HL-60/S4 (cell line): ENCODE results near the gene RRAGB.
"Not testable (repeated sequence)": the region's sequence is repeated elsewhere in the genome, so short reads cannot be mapped to it uniquely, and the experiment has no call there.

Experiments
- in situ Hi-C: fragments of 300-500 bp; cut with MboI; formaldehyde crosslinking; loops from 2 replicates; pipeline ENCODE4 v1.14.3; 2022; ENCODE audit warnings: low sequenced_read_pairs

The RRAGB gene, protein sequence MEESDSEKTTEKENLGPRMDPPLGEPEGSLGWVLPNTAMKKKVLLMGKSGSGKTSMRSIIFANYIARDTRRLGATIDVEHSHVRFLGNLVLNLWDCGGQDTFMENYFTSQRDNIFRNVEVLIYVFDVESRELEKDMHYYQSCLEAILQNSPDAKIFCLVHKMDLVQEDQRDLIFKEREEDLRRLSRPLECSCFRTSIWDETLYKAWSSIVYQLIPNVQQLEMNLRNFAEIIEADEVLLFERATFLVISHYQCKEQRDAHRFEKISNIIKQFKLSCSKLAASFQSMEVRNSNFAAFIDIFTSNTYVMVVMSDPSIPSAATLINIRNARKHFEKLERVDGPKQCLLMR

DNA sequence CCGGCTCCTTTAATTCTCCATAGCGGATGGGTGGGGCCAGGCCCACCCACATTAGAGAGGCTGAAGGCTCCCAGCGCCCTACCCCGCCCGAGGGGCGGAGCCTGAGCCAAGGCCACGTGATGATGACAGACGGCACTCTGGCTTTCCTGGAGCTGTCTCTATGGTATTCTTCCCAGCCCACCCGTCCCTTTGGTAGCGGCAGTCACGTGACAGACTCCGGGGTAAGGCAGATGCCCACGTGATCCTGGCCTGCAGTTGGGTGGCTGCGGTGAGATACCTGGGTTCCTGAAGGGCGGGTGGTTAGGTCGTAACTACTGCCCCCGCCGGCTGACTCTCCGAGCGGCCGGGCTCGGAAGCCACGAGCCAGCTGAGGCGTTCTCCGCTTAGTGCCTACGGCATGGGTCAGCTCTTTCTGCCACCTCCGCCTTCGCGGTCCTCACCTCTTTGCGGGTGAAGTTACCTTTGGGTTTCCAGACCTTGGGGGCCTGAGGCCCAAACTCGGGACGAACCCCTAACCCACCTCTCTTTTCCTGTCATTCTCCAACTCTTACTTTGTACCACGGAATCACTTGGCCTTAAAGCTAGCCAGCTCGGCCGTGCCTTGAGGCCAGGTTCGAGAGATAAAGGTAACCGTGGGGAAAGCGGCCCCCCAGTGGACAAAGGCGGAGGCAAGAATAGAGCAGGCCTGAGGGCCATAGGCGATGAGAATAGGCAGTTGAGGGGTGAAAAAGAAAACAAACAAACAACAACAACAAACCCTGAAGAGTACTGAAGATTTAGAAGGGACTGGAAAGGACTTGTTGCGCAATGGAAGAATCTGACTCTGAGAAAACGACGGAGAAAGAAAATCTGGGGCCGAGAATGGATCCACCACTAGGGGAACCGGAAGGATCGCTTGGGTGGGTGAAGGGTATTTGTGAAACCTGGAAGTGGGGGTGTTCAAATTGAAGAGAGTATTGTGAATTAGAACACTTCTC is at the start of gene RRAGB:
Gene RRAGB (plus strand): TSS at position 229 of the 977 bp plus-strand sequence. CDS start 579 bp downstream, at position 808.
- in situ Hi-C loops: no loop called here

DNA sequence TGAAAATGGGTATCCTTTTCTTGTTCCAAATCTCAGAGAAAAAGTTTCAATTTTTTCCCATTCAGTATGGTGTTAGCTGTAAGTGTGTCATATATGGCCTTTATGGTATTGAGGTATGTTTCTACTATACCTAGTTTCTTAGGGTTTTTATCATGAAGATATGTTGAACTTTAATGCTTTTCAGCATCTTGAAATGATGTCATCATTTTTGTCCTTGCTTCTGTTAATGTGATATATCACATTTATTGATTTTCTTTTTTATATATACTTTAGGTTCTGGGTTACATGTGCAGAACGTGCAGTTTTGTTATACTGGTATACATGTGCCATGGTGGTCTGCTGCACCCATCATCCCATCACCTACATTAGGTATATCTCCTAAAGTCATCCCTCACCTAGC is 49.5 kb upstream of the RRAGB start:
- in situ Hi-C loops: no loop called here

DNA sequence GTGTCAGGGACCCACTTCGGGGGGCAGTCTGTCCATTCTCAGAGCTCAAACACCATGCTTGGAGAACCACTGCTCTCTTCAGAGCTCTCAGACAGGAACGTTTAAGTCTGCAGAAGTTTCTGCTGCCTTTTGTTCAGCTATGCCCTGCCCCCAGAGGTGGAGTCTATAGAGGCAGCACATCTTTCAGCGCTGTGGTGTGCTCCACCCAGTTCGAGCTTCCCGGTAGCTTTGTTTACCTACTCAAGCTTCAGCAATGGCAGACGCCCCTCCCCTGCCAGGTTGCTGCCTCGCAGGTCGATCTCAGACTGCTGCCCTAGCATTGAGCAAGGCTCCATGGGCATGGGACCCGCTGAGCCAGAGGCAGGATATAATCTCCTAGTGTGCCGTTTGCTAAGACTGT is 29.0 kb upstream of the RRAGB start:
- in situ Hi-C loops: not testable (repeated sequence)

DNA sequence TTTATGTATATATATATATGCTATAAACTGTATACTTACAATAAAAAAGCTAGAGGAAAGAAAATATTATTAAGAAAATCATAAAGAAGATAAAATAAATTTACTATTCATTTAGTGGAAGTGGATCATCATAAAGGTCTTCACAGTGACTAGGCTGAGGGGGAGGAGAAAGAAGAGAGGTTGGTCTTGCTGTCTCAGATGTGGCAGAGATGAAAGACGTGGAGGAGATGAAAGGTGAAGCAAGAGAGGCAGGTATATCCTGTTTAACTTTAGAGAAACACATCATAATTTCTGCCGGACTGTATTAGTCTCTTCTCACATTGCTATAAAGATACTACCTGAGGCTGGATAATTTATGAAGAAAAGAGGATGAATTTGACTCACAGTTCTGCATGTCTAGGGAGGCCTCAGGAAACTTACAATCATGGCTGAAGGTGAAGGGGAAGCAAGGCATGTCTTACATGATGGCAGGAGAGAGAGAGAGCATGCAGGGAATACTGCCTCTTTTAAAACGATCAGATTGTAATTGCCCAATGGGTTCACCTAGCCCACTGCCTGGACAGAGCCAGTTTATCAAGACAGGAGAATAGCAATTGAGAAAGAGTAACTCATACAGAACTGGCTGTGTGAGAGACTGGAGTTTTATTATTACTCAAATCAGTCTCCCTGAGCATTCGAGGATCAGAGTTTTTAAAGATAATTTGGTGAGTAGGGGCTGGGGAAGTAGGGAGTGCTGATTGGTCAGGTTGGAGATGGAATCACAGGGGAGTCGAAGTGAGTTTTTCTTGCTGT is 22.1 kb upstream of the RRAGB start:
- in situ Hi-C loops: no loop called here

DNA sequence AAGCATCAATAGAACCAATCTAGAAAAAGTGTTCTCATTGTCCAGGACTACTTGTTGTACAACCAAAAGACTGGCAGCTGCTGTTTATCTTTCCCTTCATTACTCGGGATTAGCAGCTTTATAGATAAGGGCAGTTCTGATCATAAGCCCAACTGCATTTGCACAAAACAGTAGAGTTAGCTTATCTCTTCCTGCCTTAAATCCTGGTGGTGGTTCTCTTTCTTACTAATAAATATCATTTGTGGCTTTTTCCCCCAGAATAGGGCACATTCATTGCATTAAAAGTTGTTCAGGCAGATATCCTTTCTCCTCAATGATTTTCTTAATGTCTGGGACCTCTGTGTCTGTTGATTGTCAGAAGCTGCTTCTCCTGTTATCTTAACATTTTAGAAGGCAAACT is 20.2 kb upstream of the RRAGB start:
- in situ Hi-C loops: no loop called here

DNA sequence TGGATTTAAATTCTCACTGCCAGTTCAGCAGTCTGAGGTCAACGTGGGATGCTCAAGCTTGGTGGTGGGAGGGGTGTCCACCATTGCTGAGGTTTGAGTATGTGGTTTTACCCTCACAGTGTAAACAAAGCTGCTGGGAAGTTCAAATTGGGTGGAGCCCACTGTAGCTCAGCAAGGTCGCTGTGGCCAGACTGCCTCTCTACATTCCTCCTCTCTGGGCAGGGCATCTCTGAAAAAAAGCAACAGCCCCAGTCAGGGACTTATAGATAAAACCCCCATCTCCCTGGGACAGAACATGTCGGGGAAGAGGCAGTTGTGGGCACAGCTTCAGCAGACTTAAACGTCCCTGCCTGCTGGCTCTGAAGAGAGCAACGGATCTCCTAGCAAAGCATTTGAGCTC is 14.9 kb upstream of the RRAGB start:
- in situ Hi-C loops: no loop called here

DNA sequence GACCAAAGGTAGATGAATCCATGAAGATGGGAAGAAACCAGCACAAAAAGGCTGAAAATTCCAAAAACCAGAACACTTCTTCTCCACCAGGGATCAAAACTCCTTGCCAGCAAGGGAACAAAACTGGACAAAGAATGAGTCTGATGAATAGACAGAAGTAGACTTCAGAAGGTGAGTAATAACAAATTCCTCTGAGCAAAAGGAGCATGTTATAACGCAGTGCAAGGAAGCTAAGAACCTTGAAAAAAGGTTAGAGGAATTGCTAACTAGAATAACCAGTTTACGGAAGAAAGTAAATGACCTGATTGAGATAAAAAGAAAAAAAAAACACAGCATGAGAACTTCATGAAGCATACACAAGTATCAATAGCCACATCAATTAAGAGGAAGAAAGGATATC is 14.1 kb upstream of the RRAGB start:
- in situ Hi-C loops: not testable (repeated sequence)

DNA sequence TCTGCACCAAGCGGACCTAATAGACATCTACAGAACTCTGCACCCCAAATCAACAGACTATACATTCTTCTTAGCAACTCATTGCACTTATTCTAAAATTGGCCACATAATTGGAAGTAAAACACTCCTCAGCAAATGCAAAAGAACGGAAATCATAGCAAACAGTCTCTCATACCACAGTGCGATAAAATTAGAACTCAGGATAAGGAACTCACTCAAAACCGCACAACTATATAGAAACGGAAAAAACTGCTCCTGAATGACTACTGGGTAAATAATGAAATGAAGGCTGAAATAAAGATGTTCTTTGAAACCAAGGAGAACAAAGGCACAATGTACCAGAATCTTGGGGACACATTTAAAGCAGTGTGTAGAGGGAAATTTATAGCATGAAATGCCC is 12.5 kb upstream of the RRAGB start:
- in situ Hi-C loops: not testable (repeated sequence)

DNA sequence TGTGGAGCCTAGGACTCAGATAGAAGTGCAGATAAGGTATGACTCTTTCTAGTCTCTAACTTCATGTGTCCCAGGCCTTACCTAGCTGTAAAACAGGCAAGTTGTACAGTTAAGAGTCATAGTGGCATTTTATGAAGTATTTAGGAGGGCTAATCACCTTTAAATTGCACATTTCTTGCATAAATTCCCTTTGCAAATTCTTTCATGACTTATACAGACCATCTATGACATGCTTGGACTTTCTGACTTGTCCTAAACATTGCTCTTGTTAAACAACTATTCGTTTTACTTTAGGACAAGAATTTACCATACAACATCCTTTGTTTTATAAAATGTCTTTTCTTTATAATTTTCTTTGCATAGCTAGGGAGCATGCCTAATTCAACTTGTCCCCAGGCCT is 7.8 kb upstream of the RRAGB start:
- in situ Hi-C loops: no loop called here

DNA sequence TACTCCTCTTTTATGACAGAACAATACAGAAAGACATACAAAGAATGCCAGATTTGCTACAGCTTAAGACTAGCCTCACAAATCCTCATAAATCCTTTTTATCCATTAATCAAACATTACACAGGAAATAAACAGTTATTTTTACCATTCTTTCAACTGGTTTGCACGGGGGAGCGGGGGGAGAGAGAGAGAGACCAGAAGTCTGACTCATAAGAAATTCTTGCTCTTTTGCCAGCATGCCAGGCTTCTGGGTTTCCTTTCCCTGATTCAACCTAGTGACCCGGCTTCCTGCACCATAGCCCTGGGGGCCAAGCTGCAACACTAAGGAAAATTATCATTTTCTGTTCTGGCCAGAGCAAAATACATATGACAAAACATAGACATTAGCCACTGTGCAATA is 6.8 kb upstream of the RRAGB start:
- in situ Hi-C loops: no loop called here

DNA sequence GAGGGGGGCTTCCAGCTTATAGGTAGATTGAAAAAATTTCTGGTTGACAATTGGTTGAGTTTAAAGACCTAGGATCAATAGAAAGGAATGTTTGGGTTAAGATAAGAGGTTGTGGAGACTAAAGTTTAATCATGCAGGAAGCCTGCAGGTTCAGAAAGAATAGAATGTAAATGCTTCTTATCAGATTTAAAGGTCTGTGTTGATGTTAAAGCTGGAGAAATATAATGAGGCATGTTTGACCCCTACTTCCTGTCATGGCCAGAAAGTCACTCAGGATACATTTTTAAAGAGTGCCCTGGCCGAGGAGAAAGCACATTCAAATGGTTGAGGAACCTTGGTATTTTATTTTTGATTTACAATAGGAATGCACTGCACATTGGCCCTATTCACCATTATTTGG is 3.9 kb upstream of the RRAGB start:
- in situ Hi-C loops: no loop called here

DNA sequence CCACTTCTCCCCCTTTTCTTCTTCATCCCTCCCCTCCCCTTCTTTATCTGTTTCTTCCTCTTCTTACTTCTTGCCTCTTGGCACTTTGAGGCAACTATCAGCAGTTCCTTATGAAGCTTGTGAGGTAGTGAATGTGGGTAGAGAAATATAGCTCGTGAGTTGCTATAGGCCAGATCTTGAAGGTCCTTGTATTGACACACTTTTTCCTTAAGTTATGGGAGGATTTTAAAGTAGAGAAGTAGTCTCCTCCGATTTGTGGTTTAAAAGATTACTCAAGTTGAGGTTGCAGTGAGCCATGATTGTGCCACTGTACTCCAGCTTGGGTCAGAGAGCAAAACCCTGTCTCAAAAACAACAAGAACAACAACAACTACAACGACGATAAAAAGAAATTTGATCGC is 3.4 kb upstream of the RRAGB start:
- in situ Hi-C loops: no loop called here

DNA sequence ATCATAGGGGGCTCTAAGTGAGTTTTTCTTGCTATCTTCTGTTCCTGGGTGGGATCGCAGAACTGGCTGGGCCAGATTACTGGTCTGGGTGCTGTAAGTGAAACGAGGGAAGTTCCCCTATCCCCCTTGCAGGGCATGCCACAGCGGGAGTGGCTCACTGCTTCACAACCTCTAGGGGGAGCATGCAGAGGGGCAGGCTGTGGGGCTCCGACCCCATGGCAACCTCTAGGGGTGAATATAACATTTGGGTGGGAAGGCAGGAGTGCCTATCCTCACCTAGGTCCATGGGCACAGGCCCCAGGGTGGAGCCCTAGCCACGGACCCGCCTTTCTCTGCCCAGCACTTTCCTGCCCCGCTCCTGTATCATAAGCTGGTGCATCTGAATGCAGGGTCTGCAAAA is 1.7 kb upstream of the RRAGB start:
- in situ Hi-C loops: no loop called here

DNA sequence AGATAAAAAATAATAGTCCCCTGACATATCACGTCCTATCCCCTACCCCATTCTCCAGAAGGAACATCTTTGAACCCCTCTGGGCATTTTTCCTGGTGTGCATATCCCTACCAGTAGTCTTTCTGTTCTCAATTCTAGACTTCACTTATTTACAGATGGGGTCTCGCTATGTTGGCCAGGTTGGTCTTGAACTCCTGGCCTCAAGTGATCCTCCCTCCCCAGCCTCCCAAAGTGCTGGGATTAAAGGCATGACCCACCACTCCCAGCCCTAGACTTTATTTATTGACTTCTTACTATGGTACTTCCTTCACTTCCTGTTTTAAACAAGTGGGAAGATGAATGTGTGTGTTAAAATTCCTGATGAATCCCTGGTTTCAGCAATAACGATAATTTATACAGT is 612 bp upstream of the RRAGB start:
- in situ Hi-C loops: no loop called here

DNA sequence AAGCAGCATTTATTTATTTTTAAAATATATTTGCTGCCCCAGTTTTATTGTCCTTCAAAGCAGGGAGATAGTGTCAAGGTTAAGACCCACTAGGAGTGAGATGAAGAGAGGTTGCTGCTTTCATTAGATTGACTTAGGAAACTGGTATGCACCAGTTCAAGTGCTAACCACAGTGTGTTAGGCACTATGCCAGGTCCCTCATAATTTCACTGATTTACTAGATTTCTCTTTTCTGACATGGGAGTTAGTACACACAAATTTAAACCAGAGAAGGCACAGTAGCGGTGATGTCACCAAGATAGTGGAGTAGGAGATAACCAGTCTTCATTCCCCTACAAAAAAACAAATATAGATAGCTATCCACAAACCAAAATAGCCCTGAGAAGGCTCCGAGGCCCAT is 14.3 kb downstream of the RRAGB start:
- in situ Hi-C loops: no loop called here

DNA sequence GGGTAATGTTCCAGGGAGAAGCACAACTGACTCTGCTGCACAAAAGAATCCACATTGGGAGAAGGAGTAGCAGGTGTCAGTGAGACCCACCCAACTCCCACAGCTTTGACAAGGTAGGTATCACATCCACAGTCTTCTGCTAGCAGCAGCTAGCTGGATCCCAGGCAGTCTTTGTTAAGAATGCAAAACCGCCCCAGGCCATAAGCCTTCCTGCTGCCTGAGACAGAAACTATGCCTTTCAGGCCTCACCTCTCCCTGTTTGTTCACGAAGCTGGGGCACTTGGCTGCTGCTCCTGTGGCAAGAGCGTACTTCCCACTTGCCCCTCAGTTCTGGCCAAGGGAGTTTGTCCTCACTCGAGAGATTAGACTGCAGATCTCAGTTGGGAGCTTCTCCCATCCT is 21.4 kb downstream of the RRAGB start:
- in situ Hi-C loops: no loop called here

DNA sequence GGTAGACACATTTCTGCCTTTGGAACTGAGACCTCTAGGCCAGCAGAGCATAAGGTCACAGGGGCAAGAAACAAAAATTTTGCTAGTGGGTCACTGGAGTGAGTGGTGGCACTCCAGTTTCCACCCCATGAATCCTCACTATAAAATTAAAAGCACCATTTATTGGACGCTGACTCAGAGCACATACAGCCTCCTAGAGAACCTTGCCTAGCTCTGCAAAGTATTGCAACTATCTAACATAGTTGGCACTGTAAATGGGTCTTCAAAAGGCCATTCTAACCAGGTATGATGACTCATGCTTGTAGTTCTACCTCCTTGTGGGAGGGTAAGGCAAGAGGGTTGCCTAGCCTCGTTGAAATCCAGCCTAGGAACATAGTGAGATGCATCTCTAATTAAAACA is 25.1 kb downstream of the RRAGB start:
- in situ Hi-C loops: no loop called here

DNA sequence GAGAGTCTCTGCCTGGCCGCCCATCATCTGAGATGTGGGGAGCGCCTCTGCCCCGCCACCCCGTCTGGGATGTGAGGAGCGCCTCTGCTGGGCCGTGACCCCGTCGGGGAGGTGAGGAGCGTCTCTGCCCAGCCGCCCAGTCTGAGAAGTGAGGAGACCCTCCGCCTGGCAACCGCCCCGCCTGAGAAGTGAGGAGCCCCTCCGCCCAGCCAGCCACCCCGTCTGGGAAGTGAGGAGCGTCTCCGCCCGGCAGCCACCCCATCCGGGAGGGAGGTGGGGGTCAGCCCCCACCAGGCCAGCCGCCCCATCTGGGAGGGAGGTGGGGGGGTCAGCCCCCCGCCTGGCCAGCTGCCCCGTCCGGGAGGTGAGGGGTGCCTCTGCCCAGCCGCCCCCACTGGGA is 30.9 kb downstream of the RRAGB start:
- in situ Hi-C loops: not testable (repeated sequence)

DNA sequence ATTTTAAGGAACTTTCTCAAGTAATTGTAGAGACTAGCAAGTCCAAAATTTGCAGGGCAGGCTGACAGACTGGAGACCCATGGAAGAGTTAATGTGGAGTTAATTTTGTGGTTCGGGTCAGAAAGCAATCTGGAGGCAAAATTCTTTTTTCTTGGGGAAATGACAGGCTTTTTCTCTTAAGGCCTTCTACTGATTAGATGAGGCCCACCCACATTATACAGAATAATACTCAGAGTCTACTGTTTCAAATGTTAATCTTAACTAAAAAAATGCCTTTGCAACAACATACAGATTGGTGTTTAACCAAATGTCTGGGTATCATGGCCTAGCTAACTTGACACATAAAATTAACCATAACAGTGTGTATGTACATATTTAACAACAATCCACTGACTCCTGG is 32.7 kb downstream of the RRAGB start:
- in situ Hi-C loops: no loop called here

DNA sequence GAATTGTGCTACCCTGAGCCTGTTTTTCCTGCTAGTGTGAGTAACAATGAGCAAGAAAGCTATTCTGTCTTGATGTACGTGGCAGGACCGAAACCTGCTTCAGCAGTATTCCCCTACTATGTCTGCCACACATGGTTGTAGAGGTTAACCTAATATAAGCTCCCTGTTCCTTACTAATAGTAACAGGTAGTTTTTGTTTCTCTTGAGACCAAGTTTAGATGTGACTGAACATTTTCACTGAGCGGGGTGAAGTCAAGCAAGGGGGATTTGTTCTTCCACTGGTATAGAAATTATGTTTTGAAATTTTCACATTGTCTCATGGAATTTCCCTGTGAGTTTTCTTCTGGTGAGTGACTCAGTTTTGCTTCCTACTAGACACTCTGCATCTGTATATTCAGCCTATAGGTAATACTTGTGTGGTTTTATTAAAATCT is 37.3 kb downstream of the RRAGB start:
- in situ Hi-C loops: no loop called here

DNA sequence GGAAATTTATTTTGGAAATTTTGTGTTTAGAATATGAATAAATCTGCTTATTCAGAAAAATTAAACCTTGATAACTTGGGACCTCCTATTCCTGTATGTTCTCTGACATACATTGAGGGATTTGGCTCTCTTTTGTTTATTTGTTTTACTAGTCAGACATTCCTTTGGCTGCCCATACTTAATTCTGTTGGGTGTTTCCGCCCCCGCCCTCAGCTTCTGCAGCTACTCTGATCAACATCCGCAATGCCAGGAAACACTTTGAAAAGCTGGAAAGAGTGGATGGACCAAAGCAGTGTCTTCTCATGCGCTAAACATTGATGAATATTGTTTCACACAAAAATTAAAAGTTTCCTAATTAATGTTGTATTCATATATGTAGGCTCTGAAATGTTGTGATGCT is 40.5 kb downstream of the RRAGB start:
- in situ Hi-C loops: no loop called here
